ENCODE data around the gene SCAI. TPM values are rescaled to one million over a fixed set of nuclear protein-coding genes. Genes with fewer than 3 reads are reported as not detected.
A peak's percentile ranks its signal among the peaks of the same experiment; 100 is the strongest.

SCAI gene
- total and polyA plus RNA-seq, 10 donors: 1.6 to 19.6 (median 7.5) TPM

- DNase-seq: peak; percentile 85
- H3K36me3 ChIP-seq: peaks cover 0 to 8% (median 0%) of the 10 kb centered on the region in 6 donors
- no peaks in the 10 kb centered on the region for H3K9me3 ChIP-seq
- H3K4me1 ChIP-seq: peaks cover 11 to 40% (median 17%) of the 10 kb centered on the region in 6 donors
- peak overlapping the region in 7 of 8 donors; percentile 42 to 86 (median 77) for H3K27ac ChIP-seq
- TF ChIP-seq POLR2A (IDR thresholded peaks at IDR 0.05): no peak
- no peak for TF ChIP-seq POLR2AphosphoS5 (IDR thresholded peaks at IDR 0.05)
- TF ChIP-seq CTCF (IDR thresholded peaks at IDR 0.05 in 8 of 11, conservative IDR thresholded peaks at IDR 0.05 in 3 of 11): no peak
- no peaks in the 10 kb centered on the region for H3K27me3 ChIP-seq (replicated peaks in 1 of 7)
- WGBS, 5 donors: 1 to 3% (median 1%) methylated on average over 37 to 54 of the region's 54 CpGs
- intact Hi-C loops (cut with DNase I; ENCODE audit: low total_unique reads): loop anchor here (10.0 kb wide), 2 partner anchors 198 to 288 kb away; partner anchors contain the start of genes GOLGA1 and WDR38
- H3K4me3 ChIP-seq: peak overlapping the region; percentile 56 to 91 (median 80)
Observed at GRCh38 chr9:125142560-125143376, 560 bp downstream of the SCAI start.

GRCh38 chr9:125141751-125142150, 1.6 kb downstream of the SCAI start:
- no peaks in the 10 kb centered on the region for H3K9me3 ChIP-seq
- WGBS, 5 donors: 84 to 96% (median 94%) methylated on average over 4 of the region's 4 CpGs
- no peaks in the 10 kb centered on the region for H3K27me3 ChIP-seq (replicated peaks in 1 of 7)
- H3K36me3 ChIP-seq: peaks cover 0 to 8% (median 0%) of the 10 kb centered on the region in 6 donors
- DNase-seq: no peak
- no peak overlapping the region for H3K27ac ChIP-seq
- no peak overlapping the region for H3K4me3 ChIP-seq
- TF ChIP-seq CTCF (IDR thresholded peaks at IDR 0.05 in 8 of 11, conservative IDR thresholded peaks at IDR 0.05 in 3 of 11) (no peak), POLR2A (IDR thresholded peaks at IDR 0.05) (no peak), POLR2AphosphoS5 (IDR thresholded peaks at IDR 0.05) (no peak)
- peaks cover 11 to 39% (median 17%) of the 10 kb centered on the region in 6 donors for H3K4me1 ChIP-seq
- intact Hi-C loops (cut with DNase I; ENCODE audit: low total_unique reads): loop anchor here (10.0 kb wide), 2 partner anchors 197 to 287 kb away; partner anchors contain the start of genes GOLGA1 and WDR38

- intact Hi-C loops (cut with DNase I; ENCODE audit: low total_unique reads): loop anchor here (10.0 kb wide), 2 partner anchors 196 to 286 kb away; partner anchors contain the start of genes GOLGA1 and WDR38
- 85 to 98% (median 88%) methylated on average over 3 of the region's 3 CpGs for WGBS, 5 donors
- no peak overlapping the region for H3K4me3 ChIP-seq
- DNase-seq: no peak
- H3K4me1 ChIP-seq: peaks cover 11 to 34% (median 17%) of the 10 kb centered on the region in 6 donors
- peaks cover 0 to 8% (median 0%) of the 10 kb centered on the region in 6 donors for H3K36me3 ChIP-seq
- no peaks in the 10 kb centered on the region for H3K9me3 ChIP-seq
- H3K27me3 ChIP-seq (replicated peaks in 1 of 7): no peaks in the 10 kb centered on the region
- TF ChIP-seq CTCF (IDR thresholded peaks at IDR 0.05 in 8 of 11, conservative IDR thresholded peaks at IDR 0.05 in 3 of 11) (no peak), POLR2A (IDR thresholded peaks at IDR 0.05) (no peak), POLR2AphosphoS5 (IDR thresholded peaks at IDR 0.05) (no peak)
- no peak overlapping the region for H3K27ac ChIP-seq
Observed at GRCh38 chr9:125141251-125141650, 2.1 kb downstream of the SCAI start.

GRCh38 chr9:125140576-125140975, 2.8 kb downstream of the SCAI start:
- H3K4me1 ChIP-seq: peaks cover 11 to 30% (median 17%) of the 10 kb centered on the region in 6 donors
- no peak overlapping the region for H3K27ac ChIP-seq
- no peaks in the 10 kb centered on the region for H3K27me3 ChIP-seq (replicated peaks in 1 of 7)
- TF ChIP-seq CTCF (IDR thresholded peaks at IDR 0.05 in 8 of 11, conservative IDR thresholded peaks at IDR 0.05 in 3 of 11): no peak
- no peak for TF ChIP-seq POLR2A (IDR thresholded peaks at IDR 0.05)
- TF ChIP-seq POLR2AphosphoS5 (IDR thresholded peaks at IDR 0.05): no peak
- DNase-seq: no peak
- WGBS, 5 donors: 83 to 100% (median 95%) methylated on average over 1 of the region's 1 CpG
- peaks cover 0 to 8% (median 0%) of the 10 kb centered on the region in 6 donors for H3K36me3 ChIP-seq
- no peaks in the 10 kb centered on the region for H3K9me3 ChIP-seq
- H3K4me3 ChIP-seq: no peak overlapping the region
- intact Hi-C loops (cut with DNase I; ENCODE audit: low total_unique reads): loop anchor here (10.0 kb wide), 2 partner anchors 196 to 286 kb away; partner anchors contain the start of genes GOLGA1 and WDR38

All from spleen (tissue), 11 donors.